ENCODE data around the gene PIGV.
"Not testable (repeated sequence)": the region's sequence is repeated elsewhere in the genome, so short reads cannot be mapped to it uniquely, and the experiment has no call there.

PIGV gene

DNA sequence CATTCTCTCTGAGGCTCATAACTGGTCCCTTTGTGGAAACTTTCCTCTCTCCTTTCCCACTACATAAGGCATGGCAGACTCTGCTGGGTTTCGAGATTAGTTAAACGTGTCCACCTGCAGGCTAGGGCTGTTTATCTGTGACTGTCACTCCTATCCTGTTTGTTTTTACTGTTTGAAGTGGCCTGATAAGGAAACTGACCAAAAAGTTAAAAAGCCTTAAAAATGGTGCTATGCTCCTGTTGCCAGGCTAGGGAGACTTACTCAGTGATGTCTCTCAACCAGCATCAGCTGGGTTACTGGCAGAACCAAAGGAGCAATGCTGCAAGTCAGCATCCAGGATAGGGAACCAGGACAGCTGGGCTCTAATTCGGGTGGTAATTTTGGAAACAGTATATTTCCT is 3.9 kb downstream of the PIGV start:
- H3K27ac ChIP-seq = no peak overlapping the region
- TF ChIP-seq ZFX (IDR thresholded peaks at IDR 0.05; ENCODE audit: borderline replicate concordance) = no peak
- TF ChIP-seq, protein P1, sequence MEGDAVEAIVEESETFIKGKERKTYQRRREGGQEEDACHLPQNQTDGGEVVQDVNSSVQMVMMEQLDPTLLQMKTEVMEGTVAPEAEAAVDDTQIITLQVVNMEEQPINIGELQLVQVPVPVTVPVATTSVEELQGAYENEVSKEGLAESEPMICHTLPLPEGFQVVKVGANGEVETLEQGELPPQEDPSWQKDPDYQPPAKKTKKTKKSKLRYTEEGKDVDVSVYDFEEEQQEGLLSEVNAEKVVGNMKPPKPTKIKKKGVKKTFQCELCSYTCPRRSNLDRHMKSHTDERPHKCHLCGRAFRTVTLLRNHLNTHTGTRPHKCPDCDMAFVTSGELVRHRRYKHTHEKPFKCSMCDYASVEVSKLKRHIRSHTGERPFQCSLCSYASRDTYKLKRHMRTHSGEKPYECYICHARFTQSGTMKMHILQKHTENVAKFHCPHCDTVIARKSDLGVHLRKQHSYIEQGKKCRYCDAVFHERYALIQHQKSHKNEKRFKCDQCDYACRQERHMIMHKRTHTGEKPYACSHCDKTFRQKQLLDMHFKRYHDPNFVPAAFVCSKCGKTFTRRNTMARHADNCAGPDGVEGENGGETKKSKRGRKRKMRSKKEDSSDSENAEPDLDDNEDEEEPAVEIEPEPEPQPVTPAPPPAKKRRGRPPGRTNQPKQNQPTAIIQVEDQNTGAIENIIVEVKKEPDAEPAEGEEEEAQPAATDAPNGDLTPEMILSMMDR (IDR thresholded peaks at IDR 0.05) = no peak

DNA sequence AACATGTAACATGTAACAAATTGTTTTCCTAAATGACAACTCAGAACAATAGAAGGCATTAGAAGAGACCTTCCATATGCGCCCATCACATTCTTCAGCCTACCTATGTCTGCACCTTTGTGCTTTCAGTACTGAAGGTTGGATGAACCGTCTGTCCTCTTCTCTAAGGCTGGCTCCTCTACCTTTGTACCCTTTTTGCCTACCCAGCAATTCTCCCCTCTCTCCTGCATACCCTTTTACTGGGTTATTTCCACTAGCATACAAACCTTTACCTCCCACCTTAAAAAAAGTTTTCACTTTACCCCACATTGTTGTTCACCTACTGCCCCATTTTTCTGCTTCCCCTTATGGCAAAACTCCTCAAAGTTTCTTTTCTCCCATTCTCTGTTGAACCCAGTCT is 5.2 kb downstream of the PIGV start:
- no peak overlapping the region for H3K27ac ChIP-seq

DNA sequence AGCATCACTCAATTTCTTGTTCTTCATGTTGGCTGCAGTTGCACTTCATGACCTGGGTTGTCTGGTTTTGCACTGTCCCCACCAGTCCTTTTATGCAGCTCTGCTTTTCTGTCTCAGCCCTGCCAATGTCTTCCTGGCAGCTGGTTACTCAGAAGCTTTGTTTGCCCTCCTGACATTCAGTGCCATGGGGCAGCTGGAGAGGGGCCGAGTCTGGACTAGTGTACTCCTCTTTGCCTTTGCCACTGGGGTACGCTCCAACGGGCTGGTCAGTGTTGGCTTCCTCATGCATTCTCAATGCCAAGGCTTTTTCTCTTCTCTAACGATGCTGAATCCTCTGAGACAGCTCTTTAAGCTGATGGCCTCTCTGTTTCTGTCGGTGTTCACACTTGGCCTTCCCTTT is 6.6 kb downstream of the PIGV start:
- TF ChIP-seq, protein P1 (IDR thresholded peaks at IDR 0.05) = no peak
- TF ChIP-seq ZFX (IDR thresholded peaks at IDR 0.05; ENCODE audit: borderline replicate concordance) = no peak
- H3K27ac ChIP-seq = no peak overlapping the region

More for the DNA sequence above, 5.2 kb downstream of the PIGV start:
- TF ChIP-seq, protein P1 (IDR thresholded peaks at IDR 0.05) = no peak
- TF ChIP-seq ZFX (IDR thresholded peaks at IDR 0.05; ENCODE audit: borderline replicate concordance) = no peak

DNA sequence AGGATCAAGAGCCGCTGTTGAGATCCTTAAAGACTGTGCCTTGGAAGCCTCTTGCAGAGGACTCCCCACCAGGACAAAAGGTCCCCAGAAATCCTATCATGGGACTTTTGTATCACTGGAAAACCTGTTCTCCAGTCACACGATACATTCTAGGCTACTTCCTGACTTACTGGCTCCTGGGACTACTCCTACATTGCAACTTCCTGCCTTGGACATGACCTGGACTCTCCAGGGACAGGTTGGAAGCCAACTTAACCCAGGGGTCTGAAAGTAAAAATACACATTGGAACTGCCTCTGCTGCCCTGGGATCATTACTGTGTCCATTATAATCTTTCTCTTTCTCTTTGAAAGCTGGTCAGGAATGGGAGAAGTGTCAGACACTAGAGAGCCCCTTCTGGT is 9.9 kb downstream of the PIGV start:
- TF ChIP-seq, protein P1 (IDR thresholded peaks at IDR 0.05) = no peak
- TF ChIP-seq ZFX (IDR thresholded peaks at IDR 0.05; ENCODE audit: borderline replicate concordance) = no peak

DNA sequence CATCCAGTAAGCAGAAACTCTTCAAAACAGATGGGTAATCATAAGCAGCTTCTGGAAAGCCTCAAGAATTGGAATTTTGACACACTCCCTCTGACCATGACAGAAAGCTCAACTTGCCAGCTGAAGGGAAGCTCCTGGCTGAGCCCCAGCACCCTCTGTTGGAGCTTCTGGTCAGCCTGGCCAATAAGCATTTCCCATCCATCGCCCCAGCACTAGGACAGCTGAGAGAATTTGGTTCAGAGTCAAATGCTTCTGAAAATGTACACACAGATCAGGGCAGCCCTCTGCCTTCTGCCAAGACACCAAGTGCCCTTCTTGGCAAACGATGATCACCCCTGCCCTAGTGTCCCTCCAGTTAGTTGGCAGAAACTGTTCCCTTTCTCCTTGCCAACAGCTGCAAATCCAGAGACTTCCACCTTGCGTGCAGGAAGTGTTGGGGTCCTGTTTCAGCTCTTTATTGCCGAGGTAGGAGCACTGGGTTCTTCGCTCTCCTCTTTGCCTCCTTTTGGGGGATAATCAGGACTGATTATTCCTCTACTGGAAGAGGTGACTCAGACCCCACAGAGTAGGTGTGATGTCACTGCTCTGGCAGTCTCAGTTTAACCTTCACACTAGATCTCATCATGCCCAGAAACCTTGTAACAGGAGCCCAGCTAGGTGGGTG is 11.9 kb downstream of the PIGV start:
- H3K27ac ChIP-seq = no peak overlapping the region

More for the DNA sequence above, 9.9 kb downstream of the PIGV start:
- H3K27ac ChIP-seq = no peak overlapping the region

DNA sequence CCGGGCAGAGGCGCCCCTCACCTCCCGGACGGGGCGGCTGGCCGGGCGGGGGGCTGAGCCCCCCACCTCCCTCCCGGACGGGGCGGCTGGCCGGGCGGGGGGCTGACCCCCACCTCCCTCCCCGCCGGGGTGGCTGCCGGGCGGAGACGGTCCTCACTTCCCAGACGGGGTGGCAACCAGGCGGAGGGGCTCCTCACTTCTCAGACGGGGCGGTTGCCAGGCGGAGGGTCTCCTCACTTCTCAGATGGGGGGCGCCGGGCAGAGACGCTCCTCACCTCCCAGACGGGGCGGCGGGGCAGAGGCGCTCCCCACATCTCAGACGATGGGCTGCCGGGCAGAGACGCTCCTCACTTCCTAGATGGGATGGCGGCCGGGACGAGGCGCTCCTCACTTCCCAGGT is 16.2 kb downstream of the PIGV start:
- H3K27ac ChIP-seq = not testable (repeated sequence)

More for the DNA sequence above, 11.9 kb downstream of the PIGV start:
- no peak for TF ChIP-seq ZFX (IDR thresholded peaks at IDR 0.05; ENCODE audit: borderline replicate concordance)
- TF ChIP-seq, protein P1 (IDR thresholded peaks at IDR 0.05) = no peak

DNA sequence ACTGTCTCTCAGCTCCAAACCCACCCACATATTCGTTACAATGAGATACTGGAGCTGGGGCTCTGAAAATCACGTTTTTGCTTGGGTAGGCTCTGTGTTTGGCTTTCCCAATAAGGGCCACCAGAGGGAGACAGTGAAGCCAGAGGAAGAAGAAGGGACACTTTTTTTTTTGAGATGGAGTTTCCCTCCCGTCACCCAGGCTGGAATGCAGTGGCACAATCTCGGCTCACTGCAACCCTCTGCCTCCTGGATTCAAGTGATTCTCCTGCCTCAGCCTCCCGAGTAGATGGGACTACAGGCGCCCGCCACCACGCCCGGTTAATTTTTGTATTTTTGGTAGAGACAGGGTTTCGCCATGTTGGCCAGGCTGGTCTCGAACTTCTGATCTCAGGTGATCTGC is 22.4 kb downstream of the PIGV start:
- TF ChIP-seq, protein P1 (IDR thresholded peaks at IDR 0.05) = peak; percentile 88

DNA sequence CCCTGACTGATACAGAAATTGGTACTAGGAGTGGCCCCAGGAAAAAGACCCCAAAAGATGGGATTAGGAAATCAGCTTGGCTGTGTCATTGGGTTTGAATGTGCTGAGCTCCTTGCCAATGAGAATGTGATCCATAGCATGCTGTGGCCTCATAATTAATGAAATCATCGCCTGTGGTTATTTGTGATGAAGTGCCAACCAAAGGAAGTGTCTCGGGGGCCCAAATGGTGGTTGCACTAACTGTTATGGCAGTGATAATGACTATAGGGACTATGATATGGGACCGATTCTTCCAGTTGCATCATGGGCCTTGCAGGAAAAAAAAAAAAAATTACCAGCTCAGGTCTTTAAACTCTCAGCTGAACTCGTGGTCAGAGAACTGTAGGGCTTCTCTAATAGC is 23.3 kb downstream of the PIGV start:
- no peak overlapping the region for H3K27ac ChIP-seq
- TF ChIP-seq ZFX (IDR thresholded peaks at IDR 0.05; ENCODE audit: borderline replicate concordance) = no peak
- TF ChIP-seq, protein P1 (IDR thresholded peaks at IDR 0.05) = no peak

More for the DNA sequence above, 22.4 kb downstream of the PIGV start:
- H3K27ac ChIP-seq = not testable (repeated sequence)
